ENCODE results near the gene IL17REL. TPM values are rescaled to one million over a fixed set of nuclear protein-coding genes. Genes with fewer than 3 reads are reported as not detected.

IL17REL gene
- total and polyA plus RNA-seq, 2 of the 13 experiments (the other 11 are each of a cell fraction or from before 2014, with no cell fraction given): not detected

DNA sequence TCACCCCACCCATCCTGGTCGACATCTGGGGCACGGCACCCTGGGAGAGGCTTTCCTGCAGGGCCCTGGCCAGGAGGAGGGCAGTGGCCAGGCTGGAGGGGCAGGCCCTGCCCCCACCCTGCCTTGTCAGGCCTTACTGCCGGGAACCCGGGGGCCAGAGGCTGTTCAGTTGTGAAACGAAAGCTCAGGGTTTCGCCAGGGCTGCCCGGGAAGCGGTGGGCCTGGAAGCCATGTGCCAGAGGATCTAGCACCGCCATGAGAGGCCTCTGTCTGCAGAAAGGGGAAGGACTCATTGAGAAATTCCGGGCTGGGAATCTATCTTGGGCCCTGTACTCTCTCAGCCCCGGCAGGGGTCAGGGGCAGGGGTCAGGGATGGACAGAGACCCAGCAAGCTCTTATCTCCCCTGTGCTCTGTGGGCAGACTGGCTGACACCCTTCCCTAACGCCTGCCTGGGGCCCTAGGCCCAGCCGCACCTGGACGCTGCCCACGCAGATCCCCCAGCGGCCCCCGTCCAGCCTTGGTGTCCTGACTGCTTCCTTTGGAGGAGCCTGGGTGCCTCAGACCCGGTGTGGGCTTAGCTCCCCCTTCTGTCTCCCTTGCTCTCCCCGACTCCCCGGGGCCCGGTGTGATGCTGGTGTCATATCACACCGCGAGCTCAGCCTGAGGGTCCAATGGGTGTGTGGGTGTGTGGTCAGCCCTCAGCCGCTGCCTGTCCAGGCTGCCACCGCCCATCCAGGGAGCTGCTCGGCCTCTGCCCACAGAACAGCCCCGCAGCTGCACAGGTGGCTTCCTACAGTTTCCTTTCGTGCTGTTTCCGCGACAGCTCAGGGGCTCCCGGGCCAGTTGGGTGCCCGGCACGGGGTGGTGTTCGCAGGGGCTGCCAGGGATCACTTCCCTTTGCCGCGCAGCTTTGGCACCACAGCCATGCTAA is 45.5 kb downstream of the IL17REL start (continued):
- peak; percentile 29; the same call in 1 of the 2 replicates for TF ChIP-seq AHR (CRISPR knock-in tag; IDR thresholded peaks at IDR 0.05)
- TF ChIP-seq, protein P1, sequence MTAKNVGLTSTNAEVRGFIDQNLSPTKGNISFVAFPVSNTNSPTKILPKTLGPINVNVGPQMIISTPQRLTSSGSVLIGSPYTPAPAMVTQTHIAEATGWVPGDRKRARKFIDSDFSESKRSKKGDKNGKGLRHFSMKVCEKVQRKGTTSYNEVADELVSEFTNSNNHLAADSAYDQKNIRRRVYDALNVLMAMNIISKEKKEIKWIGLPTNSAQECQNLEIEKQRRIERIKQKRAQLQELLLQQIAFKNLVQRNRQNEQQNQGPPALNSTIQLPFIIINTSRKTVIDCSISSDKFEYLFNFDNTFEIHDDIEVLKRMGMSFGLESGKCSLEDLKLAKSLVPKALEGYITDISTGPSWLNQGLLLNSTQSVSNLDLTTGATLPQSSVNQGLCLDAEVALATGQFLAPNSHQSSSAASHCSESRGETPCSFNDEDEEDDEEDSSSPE (CRISPR knock-in tag; IDR thresholded peaks at IDR 0.05): peak; percentile 26; the same call in 1 of the 2 replicates
- TF ChIP-seq, protein P2, sequence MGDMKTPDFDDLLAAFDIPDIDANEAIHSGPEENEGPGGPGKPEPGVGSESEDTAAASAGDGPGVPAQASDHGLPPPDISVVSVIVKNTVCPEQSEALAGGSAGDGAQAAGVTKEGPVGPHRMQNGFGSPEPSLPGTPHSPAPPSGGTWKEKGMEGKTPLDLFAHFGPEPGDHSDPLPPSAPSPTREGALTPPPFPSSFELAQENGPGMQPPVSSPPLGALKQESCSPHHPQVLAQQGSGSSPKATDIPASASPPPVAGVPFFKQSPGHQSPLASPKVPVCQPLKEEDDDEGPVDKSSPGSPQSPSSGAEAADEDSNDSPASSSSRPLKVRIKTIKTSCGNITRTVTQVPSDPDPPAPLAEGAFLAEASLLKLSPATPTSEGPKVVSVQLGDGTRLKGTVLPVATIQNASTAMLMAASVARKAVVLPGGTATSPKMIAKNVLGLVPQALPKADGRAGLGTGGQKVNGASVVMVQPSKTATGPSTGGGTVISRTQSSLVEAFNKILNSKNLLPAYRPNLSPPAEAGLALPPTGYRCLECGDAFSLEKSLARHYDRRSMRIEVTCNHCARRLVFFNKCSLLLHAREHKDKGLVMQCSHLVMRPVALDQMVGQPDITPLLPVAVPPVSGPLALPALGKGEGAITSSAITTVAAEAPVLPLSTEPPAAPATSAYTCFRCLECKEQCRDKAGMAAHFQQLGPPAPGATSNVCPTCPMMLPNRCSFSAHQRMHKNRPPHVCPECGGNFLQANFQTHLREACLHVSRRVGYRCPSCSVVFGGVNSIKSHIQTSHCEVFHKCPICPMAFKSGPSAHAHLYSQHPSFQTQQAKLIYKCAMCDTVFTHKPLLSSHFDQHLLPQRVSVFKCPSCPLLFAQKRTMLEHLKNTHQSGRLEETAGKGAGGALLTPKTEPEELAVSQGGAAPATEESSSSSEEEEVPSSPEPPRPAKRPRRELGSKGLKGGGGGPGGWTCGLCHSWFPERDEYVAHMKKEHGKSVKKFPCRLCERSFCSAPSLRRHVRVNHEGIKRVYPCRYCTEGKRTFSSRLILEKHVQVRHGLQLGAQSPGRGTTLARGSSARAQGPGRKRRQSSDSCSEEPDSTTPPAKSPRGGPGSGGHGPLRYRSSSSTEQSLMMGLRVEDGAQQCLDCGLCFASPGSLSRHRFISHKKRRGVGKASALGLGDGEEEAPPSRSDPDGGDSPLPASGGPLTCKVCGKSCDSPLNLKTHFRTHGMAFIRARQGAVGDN (CRISPR knock-in tag; IDR thresholded peaks at IDR 0.05): peak; percentile 90
- 0 out of 2 replicates have a peak, but pooled peaks have one; percentile 31 for TF ChIP-seq ZNF12 (CRISPR knock-in tag; IDR thresholded peaks at IDR 0.05)
- peak; percentile 57 for TF ChIP-seq ARNT2 (CRISPR knock-in tag; IDR thresholded peaks at IDR 0.05; ENCODE audit: low read depth)
- TF ChIP-seq SALL1 (CRISPR knock-in tag; IDR thresholded peaks at IDR 0.05): peak; percentile 50; the same call in 1 of the 2 replicates
- TF ChIP-seq NR2C2 (CRISPR knock-in tag; IDR thresholded peaks at IDR 0.05; ENCODE audit: borderline replicate concordance): peak; percentile 81; the same call in 1 of the 2 replicates
- TF ChIP-seq, protein P3, sequence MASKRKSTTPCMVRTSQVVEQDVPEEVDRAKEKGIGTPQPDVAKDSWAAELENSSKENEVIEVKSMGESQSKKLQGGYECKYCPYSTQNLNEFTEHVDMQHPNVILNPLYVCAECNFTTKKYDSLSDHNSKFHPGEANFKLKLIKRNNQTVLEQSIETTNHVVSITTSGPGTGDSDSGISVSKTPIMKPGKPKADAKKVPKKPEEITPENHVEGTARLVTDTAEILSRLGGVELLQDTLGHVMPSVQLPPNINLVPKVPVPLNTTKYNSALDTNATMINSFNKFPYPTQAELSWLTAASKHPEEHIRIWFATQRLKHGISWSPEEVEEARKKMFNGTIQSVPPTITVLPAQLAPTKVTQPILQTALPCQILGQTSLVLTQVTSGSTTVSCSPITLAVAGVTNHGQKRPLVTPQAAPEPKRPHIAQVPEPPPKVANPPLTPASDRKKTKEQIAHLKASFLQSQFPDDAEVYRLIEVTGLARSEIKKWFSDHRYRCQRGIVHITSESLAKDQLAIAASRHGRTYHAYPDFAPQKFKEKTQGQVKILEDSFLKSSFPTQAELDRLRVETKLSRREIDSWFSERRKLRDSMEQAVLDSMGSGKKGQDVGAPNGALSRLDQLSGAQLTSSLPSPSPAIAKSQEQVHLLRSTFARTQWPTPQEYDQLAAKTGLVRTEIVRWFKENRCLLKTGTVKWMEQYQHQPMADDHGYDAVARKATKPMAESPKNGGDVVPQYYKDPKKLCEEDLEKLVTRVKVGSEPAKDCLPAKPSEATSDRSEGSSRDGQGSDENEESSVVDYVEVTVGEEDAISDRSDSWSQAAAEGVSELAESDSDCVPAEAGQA (IDR thresholded peaks at IDR 0.05; ENCODE audit: low read depth): peak; percentile 29; the same call in 1 of the 2 replicates
- TF ChIP-seq, protein P3 (CRISPR knock-in tag; IDR thresholded peaks at IDR 0.05; ENCODE audit: borderline replicate concordance): no peak
- TF ChIP-seq NR3C1 (CRISPR knock-in tag; IDR thresholded peaks at IDR 0.05): no peak
- TF ChIP-seq ZBTB38 (CRISPR knock-in tag; IDR thresholded peaks at IDR 0.05): peak; percentile 18; the same call in 1 of the 2 replicates
- TF ChIP-seq, protein P4, sequence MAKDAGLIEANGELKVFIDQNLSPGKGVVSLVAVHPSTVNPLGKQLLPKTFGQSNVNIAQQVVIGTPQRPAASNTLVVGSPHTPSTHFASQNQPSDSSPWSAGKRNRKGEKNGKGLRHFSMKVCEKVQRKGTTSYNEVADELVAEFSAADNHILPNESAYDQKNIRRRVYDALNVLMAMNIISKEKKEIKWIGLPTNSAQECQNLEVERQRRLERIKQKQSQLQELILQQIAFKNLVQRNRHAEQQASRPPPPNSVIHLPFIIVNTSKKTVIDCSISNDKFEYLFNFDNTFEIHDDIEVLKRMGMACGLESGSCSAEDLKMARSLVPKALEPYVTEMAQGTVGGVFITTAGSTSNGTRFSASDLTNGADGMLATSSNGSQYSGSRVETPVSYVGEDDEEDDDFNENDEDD (CRISPR knock-in tag; IDR thresholded peaks at IDR 0.05; ENCODE audit: borderline replicate concordance): 0 out of 2 replicates have a peak, but pooled peaks have one; percentile 6
- no peak for TF ChIP-seq LCORL (IDR thresholded peaks at IDR 0.05)
- peak; percentile 54; the same call in 1 of the 2 replicates for TF ChIP-seq LCORL (CRISPR knock-in tag; IDR thresholded peaks at IDR 0.05)
- TF ChIP-seq NCOA2 (CRISPR knock-in tag; IDR thresholded peaks at IDR 0.05): peak; percentile 53; the same call in 1 of the 2 replicates
- no peak for TF ChIP-seq SCMH1 (CRISPR knock-in tag; IDR thresholded peaks at IDR 0.05; ENCODE audit: borderline replicate concordance)

All from HepG2 (cell line).